Measurements from ENCODE around the gene GRIK4. TPM values are rescaled to one million over a fixed set of nuclear protein-coding genes. Genes with fewer than 3 reads are reported as not detected.

GRIK4 gene
- total RNA-seq, 4 donors from 2014 or later, result 0.57 to 0.85 TPM; not detected in 2

DNA sequence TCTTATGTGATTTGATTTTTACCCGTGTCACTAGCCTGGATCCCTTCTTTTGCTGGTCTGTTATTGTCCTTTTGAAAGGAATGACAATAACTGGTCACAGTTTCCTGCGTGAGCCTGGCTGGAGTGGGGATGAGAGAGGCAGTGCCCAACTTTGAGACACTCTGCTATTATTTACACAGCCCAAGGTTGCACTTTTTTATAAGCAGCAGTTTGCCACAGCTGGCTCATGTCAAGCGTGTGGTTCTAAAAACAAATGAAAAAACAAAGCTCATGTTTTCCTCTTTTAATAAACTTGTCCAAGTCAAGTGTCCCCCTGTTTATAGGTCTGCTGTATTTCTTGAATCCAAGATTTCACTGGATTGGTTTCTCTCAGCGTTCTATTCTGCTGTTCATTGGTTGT, 201.3 kb downstream of the GRIK4 start:
- TF ChIP-seq, protein P1, sequence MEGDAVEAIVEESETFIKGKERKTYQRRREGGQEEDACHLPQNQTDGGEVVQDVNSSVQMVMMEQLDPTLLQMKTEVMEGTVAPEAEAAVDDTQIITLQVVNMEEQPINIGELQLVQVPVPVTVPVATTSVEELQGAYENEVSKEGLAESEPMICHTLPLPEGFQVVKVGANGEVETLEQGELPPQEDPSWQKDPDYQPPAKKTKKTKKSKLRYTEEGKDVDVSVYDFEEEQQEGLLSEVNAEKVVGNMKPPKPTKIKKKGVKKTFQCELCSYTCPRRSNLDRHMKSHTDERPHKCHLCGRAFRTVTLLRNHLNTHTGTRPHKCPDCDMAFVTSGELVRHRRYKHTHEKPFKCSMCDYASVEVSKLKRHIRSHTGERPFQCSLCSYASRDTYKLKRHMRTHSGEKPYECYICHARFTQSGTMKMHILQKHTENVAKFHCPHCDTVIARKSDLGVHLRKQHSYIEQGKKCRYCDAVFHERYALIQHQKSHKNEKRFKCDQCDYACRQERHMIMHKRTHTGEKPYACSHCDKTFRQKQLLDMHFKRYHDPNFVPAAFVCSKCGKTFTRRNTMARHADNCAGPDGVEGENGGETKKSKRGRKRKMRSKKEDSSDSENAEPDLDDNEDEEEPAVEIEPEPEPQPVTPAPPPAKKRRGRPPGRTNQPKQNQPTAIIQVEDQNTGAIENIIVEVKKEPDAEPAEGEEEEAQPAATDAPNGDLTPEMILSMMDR (IDR thresholded peaks at IDR 0.05; ENCODE audit: low read depth), result no peak

DNA sequence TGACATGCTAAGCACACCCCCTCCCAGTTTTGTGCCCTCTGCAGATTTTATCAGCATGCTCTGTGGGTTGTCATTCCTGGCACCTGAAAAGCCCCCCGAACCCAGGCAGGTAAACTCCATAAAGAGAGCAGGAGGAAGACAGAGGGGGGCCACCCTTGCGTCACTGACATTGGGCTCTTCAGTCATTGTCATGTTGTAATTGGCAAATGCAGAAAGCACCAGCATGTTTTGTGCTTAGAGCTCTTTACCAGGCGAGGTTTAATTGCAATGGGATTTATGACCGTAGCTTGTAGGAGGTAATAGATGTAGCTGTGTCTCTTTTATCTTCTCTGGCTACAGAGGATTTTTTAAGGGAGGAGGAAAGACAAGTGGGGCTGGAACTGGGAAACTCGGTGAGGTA, 201.7 kb downstream of the GRIK4 start:
- TF ChIP-seq, protein P1 (IDR thresholded peaks at IDR 0.05; ENCODE audit: low read depth), result no peak

DNA sequence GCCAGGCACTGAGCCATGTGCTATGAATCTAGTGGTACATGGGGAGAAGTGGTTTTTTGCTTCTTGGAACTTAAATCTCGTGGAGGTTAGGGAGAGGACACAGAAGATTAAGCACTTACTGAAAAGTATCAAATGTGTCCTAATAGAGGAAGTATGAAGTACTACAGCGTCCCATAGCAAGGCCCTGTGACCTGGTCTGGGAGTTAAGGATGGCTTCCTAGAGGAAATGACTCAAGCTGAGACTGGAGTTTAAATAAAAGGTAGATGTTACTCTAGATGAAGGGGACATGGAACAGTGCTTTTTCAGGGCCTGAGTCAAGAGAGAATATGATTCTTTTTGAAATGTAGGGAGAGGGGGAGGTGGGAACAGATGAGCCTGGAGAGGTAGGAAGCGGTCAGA, 202.9 kb downstream of the GRIK4 start:
- TF ChIP-seq, protein P1 (IDR thresholded peaks at IDR 0.05; ENCODE audit: low read depth), result no peak

DNA sequence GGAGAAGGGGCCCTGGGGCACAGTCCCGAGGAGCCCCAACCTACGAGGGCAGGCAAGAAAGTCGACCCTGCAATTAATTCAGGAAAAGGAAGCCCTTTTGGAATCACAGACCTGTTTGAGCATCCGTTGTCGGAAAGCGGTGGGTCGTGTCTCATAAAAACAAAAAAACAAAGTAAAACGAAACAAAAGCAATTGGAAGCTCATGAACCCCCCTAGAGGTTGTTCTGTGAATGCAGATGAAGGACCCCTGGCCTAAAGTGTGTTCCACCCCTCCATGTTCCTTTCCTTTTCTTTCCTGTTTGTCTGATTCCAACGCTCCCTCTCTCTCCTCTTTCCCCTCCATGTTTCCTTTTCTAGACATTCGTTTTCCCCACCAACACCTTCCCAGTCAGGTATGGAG, 203.7 kb downstream of the GRIK4 start:
- TF ChIP-seq, protein P1 (IDR thresholded peaks at IDR 0.05; ENCODE audit: low read depth), result no peak

DNA sequence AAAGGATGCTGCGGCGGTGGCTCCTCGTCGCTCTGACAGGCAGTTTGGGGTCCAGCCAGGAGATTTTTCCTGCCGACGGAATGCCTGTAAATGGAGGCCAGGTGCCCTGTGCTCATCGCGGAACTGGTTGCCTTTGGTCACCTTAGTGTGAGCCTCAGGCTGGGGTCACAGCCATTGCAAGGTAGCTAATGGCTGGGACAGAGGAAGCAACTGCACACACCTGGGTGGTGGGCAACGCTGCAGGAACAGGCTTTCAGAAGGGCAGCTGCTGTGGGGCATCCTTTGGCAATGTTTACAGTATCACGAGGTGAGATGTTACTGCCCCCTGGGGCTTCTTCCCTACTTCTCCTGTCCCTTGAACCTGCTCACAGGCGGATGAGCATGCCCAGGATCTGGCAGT, 205.5 kb downstream of the GRIK4 start:
- TF ChIP-seq, protein P1 (IDR thresholded peaks at IDR 0.05; ENCODE audit: low read depth), result no peak

DNA sequence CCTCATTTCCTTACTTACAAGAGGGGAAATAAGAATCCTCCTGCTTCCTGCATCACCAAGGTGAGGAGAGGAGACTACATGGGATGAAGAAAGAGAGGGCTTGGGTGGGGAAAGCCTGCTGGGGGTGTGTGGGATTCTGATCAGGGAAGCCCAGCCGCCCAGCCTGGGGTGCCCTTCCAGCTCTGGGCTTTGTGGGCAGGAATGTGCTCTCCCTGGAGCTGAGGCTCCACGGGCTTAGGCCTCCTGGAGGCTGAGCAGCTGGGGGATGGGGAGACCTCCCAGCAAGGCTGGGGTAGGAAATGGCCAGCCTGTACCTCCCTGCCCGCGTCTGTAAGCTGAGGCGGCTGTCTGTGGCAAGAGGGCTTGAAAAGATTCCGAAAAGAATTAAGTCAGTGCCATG, 206.1 kb downstream of the GRIK4 start:
- TF ChIP-seq, protein P1 (IDR thresholded peaks at IDR 0.05; ENCODE audit: low read depth), result no peak

DNA sequence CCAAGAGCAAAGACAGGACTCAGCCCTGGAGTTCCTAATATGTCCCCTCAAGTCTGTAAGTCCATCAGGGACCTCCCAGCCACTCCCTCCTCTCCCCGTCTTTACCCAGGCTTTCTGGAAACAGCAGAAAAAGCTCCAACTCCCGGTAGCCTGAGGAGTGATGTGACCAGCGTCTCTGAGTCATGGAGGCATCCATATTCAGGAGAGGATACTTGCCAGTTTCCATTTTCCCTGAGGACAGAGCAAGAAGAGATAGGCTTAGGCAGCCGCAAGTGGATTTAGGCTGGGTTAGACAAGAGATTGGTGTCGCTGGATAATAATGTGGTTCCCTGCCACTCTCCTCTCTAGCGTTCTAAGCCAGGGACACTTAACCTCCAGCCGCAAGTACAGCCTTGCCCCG, 206.6 kb downstream of the GRIK4 start:
- TF ChIP-seq, protein P1 (IDR thresholded peaks at IDR 0.05; ENCODE audit: low read depth), result no peak
